NCI-H446 treated with DMSO at 0.1 percent for 48 hours (cell line): ENCODE data around the gene NXT1.
"Not testable (repeated sequence)": the region's sequence is repeated elsewhere in the genome, so short reads cannot be mapped to it uniquely, and the experiment has no call there.

Experiments
- DNase-seq: peaks from one replicate; lab custom pipeline; 2025; lab: John Stamatoyannopoulos, UW

NXT1 gene

DNA sequence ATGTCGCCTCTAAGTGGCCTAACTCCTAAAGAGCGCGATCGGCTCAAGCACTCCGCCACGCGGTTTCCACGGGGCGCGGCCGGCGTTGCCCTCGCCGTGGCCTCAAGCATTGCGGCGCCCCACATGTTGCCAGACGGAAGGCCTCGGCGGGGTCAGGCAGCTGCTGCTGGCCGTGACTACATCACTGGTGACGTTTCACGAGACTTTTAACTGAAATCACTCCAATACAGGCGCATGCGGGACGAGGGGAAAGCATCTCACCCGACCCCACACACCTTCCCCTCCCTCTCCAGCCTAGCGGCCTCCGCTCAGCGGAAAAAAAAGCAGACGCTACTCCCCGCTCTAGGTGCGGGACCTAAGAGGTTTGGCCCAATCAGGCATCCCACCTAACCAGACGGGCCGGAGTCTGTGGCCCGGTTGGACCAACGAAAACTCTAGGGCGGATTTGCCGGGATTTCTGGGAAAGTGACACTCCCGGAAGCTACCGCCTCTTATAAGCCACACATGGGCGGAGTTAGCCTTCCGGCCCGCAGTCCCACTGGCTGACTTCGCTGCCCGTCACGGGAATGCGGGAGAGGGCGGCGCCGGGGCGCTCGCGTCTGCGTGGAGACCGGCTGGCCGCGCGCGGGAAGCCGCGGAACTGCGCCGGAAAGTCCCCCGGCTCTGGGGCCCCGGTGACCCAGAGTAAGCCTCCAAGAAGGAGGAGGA is at the start of gene NXT1:
TSS of gene NXT1 (plus strand) at position 596 of the 708 bp plus-strand sequence. CDS start 3,251 bp downstream, outside the sequence.
- peak; percentile 96 for DNase-seq

DNA sequence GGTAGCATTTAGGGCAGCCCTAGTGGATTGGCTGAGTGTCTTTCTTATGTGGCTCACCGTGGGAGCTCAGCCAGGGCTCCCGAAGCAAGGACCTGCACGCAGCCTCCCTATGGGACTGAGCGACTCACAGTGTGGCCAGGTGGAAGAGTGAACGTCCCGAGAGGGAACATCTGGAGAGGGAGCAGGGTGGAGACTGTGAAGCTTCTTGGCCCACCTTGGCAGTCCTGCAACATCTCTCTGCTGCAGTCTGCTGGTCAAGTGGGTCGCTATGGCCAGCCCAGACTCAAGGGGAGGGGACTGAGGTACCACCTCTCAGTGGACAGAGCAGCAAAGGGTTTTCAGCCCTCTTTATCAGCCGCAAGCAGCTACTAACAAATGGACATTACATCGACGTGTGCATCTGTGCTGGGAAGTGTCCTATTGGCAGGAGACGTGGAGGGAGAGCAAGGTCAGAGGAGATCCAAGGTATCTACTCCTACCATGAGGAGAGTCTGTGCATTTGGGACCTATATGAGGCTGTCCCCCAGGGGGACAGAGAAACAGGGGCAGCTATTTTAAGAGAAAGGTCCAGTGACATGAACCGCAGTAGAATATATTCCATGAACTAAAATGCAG is 49.0 kb upstream of the NXT1 start:
- no peak for DNase-seq

DNA sequence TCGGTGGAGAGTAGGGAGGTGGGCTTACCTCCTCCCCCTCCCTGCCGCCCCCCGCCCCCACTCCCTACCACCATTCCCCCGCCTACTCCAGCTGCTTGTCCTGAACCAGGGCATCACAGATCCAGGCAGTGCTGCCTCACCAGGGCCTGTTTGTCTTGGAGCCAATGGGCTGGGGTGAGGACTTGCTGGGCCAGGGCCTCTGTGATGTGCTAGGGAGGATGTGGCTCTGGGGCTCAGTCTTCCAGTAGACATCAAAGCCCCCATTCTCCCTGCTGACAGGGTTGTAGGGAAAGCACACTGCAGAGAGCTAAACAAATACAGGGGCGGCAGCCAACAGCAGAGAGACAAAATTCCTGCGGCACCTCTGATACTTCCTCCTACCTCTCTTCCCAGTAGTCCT is 48.2 kb upstream of the NXT1 start:
- DNase-seq, result no peak

- no peak for DNase-seq
Observed at GRCh38 chr20:23302801-23303200, 47.8 kb upstream of the NXT1 start.

GRCh38 chr20:23303325-23304102 is 47.1 kb upstream of the NXT1 start:
- DNase-seq, result no peak

- no peak for DNase-seq
Observed at GRCh38 chr20:23304616-23305015, 46.0 kb upstream of the NXT1 start.

- no peak for DNase-seq
Observed at GRCh38 chr20:23305098-23305497, 45.5 kb upstream of the NXT1 start.

DNA sequence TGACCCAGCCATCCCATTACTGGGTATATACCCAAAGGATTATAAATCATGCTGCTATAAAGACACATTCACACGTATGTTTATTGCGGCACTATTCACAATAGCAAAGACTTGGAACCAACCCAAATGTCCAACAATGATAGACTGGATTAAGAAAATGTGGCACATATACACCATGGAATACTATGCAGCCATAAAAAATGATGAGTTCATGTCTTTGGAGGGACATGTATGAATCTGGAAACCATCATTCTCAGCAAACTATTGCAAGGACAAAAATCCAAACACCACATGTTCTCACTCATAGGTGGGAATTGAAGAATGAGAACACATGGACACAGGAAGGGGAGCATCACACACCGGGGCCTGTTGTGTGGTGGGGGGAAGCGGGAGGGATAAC is 43.2 kb upstream of the NXT1 start:
- DNase-seq, result not testable (repeated sequence)

- no peak for DNase-seq
Observed at GRCh38 chr20:23308024-23308423, 42.6 kb upstream of the NXT1 start.

DNA sequence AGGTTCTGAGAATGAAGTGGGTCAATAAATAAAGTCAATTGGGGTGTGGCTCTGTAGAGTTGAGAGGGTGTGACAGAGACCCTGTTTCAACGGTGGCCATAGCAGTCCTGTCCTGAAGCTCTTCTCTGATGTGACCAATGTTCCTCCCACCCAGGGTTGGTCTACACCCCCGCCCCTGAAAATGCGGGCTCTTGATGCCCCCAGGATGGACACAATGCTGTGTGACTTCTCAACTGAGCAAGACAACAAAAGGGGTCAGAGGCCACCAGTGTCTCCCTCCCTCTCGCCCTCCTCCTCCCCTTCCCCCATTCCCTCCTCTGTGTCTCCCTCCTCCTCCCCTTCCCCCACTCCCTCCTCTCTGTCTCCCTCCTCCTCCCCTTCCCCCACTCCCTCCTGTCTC is 41.7 kb upstream of the NXT1 start:
- no peak for DNase-seq

GRCh38 chr20:23309781-23310180 is 40.8 kb upstream of the NXT1 start:
- no peak for DNase-seq

DNA sequence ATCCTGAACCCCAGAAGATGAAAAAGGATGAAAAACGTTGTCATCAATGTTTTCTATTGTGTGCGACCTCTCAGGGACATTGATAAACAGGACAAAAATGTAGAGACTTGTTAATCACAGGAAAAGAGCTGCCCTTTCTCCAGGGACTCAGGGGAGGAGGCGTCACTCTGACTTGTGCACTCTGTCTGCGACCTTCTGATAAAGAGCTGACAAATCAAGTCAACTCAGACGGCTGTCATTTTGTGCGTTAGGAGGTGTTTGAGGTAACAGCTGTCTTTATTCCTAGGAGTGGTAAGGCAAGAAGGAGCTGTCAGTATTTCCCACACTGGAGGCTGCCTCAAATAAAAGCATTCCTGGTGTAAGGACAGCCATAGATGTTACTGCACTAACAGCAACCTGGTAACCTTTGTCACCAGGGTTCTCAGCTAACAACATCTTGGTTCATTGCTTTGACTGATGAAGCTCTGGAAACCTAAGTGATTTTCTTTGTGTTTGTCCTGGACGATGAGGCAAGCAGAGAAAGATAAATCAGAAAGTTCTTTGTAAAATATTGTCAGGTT is 38.6 kb upstream of the NXT1 start:
- DNase-seq, result no peak

GRCh38 chr20:23313271-23313670 is 37.3 kb upstream of the NXT1 start:
- no peak for DNase-seq

GRCh38 chr20:23314699-23315098 is 35.9 kb upstream of the NXT1 start:
- no peak for DNase-seq

DNA sequence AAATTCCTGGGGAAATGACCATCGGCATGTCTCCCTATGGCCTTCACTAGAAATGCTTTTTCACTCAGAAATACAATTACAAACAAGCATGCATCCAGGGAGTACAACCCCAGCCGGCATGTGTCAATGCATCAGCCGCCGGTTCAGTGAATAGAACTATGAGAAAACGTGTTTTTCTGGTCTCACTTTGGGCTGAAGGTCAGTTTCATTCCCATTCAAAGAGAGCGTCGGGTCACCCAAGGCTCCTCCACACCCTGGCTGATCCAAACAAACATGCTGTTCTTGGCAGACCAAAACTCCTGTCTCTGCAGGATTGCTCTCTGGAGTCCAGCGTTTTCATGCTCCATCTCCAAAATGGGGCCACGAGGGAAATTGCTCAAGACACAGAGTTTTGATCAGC is 35.5 kb upstream of the NXT1 start:
- no peak for DNase-seq

GRCh38 chr20:23316626-23317025 is 34.0 kb upstream of the NXT1 start:
- DNase-seq, result no peak

- no peak for DNase-seq
Observed at GRCh38 chr20:23317081-23317480, 33.5 kb upstream of the NXT1 start.

- DNase-seq, result no peak
Observed at GRCh38 chr20:23318347-23318746, 32.2 kb upstream of the NXT1 start.

DNA sequence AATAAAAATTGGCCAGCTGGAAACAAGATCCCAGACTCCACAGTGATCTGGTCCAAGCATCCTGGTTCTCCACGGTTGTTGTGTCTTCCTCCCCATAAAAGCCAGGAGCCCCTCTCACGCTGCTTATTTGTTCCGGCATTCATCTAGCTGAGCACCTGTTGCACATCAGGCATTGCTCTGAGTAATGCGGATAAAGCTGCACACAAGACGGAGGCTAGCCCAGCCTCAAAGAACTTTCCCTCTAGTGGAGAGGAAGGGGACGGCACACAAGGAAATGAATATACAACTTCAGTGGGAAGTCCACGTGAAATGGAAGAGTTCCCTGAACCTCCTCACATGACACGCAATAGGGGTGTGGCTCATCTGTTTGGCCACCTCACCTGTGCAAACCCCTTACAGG is 30.3 kb upstream of the NXT1 start:
- no peak for DNase-seq

GRCh38 chr20:23325107-23325506 is 25.5 kb upstream of the NXT1 start:
- DNase-seq, result no peak

DNA sequence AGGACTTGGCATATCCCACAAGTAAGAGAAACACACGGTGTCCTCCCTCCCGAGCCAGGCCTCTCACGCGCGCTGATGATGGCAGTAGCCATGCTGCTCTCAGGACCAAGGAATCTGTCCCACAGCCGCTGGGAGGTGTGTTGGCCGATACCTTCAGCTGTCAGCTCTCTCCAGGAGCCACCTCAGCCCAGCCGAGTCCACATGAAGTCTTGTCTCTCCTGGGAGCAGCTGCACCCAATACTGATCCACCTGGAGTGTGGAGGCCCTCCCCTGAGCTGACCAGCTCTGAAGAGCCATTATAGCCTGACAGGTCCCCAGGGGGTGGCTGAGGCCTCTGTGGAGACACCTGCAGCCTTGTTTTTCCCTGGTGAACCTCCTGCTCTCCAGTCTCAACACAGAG is 23.8 kb upstream of the NXT1 start:
- DNase-seq, result no peak

DNA sequence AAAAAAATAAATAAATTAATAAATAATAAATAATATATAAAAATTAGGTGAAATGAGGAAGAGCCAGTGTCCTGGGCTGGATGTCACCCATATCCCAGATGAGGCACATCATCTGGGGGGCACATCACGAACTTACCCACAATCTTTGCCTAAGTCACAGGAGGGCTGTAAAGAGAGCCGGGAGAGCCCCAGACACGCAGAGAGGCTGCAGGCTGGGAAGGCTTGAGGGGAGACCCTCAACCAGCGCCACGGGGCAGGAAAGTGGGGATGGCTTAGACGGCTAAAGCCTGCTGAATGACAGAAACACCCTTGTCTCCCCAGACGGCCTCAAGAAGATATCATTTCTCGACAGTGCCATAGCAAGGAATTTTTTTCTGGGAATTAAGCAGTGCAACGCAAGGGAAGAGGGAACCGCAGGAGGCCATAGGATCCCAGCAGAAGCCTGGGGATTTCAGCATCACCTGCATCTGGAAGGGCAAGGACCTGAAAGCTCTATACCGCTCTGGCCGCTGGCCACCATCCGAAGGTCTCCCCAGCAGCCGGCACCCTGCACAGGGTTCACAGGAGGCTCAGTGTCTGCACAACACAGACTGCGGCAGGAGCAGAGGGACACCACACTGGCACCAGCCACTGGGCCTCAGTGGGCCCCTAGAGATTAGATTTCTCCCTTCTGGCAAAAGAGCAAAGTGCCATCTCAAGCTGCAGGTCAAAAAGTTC is 22.8 kb upstream of the NXT1 start:
- DNase-seq, result no peak
